Right lobe of liver (tissue), 4 donors: ENCODE data around the gene MFRP.

Source experiments
- CTCF ChIP-seq, 4 donors: fragments of 200-600 bp in 3 of 4; fragments of 450-650 bp in 1 of 4; IDR thresholded peaks; one replicate each; pipeline versions ENCODE4 v1.5.1 to v1.8.0; 2016 to 2022; ENCODE audit warnings: antibody characterized with exemption in 4 of 4, mild to moderate bottlenecking in 2 of 4
- POLR2A ChIP-seq: fragments of 450-650 bp; IDR thresholded peaks from one replicate; pipeline ENCODE4 v1.6.1; 2017; ENCODE audit warnings: antibody characterized with exemption, mild to moderate bottlenecking
- donor health status: DM: no; HTN: no; CAD: no.
- donor health status: DM: no; HTN: no; CAD: no.
- donor health status: DM: no; HTN: yes; CAD: no.

GRCh38 chr11:119375337-119376196 lies 29.1 kb upstream of the MFRP start:
- TF ChIP-seq CTCF (IDR thresholded peaks at IDR 0.05) (no peak), POLR2A (no peak)
